Activated T-helper 2 cell treated with anti-CD3 and anti-CD28 coated beads, Interferon-gamma antibody, Interleukin-2, Interleukin-4, amounts not matched to agents 10 μg/mL and 5 μg/mL and 100 μg/mL, durations not matched to agents 14 hours and 24 hours and 36 hours (primary cell): ENCODE results near the gene ARHGAP10. TPM values are rescaled to one million over a fixed set of nuclear protein-coding genes. Genes with fewer than 3 reads are reported as not detected.

Experiments
- DNase-seq: peaks from one replicate; pipeline ENCODE4 v3.0.0; 2021; ENCODE audit warnings: low spot score
- H3K27ac Mint-ChIP-seq: one replicate; pipeline ENCODE4 v1.8.0; 2021; ENCODE audit warnings: mixed read lengths
- H3K27me3 Mint-ChIP-seq: one replicate; pipeline ENCODE4 v1.8.0; 2021; ENCODE audit warnings: low read depth, mixed read lengths
- H3K36me3 Mint-ChIP-seq: one replicate; pipeline ENCODE4 v1.8.0; 2021; ENCODE audit warnings: low read depth, mixed read lengths
- H3K4me1 Mint-ChIP-seq: one replicate; pipeline ENCODE4 v1.8.0; 2021; ENCODE audit warnings: low read depth, mixed read lengths
- H3K4me3 Mint-ChIP-seq: one replicate; pipeline ENCODE4 v1.8.0; 2021; ENCODE audit warnings: low read depth, mild to moderate bottlenecking, moderate library complexity, mixed read lengths
- H3K9me3 Mint-ChIP-seq: one replicate; pipeline ENCODE4 v1.8.0; 2021; ENCODE audit warnings: mixed read lengths
- intact Hi-C: fragments of 100-400 bp; cut with micrococcal nuclease; formaldehyde crosslinking; loops from one replicate; pipeline ENCODE4 v1.15.1; 2023
- total RNA-seq: library from RNA; stranded (reverse); gene quantifications from 2 replicates; pipeline ENCODE4 v1.2.3, GENCODE V29; 2022

The ARHGAP10 gene
- total RNA-seq, 1 donor from 2014 or later, result 18.5 TPM

GRCh38 chr4:147840838-147841738 is 109.2 kb downstream of the ARHGAP10 start:
- no peak for DNase-seq
- intact Hi-C loops, result no loop called here
- no peaks in the 10 kb centered on the region for H3K27me3 Mint-ChIP-seq
- no peaks in the 10 kb centered on the region for H3K36me3 Mint-ChIP-seq
- no peaks in the 10 kb centered on the region for H3K9me3 Mint-ChIP-seq
- H3K27ac Mint-ChIP-seq, result no peak overlapping the region
- H3K4me3 Mint-ChIP-seq, result no peak overlapping the region
- H3K4me1 Mint-ChIP-seq, result peaks cover 15% of the 10 kb centered on the region

DNA sequence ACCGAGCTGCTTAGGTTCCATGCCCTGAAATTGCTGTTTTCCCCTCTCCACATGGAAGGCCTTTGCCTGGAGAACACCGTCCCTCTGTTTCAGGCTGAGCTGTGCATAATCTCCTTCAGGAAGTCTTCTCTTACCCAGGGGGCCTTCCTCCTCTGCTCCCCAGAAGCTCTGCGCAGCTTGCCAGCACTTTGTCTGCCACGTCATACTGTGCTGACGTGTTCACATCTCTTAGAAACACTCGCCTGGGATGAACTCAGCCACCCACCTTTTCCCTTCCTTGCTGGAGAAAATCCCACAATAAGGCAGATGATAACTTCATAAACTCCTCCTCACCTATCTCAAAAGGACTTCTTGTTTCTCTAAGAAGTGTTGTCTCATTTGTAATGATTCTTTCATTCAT is 110.7 kb downstream of the ARHGAP10 start:
- no peak for DNase-seq
- Mint-ChIP-seq H3K36me3 (no peaks in the 10 kb centered on the region), H3K27ac (no peak overlapping the region), H3K4me1 (peaks cover 12% of the 10 kb centered on the region), H3K27me3 (no peaks in the 10 kb centered on the region), H3K4me3 (no peak overlapping the region), H3K9me3 (no peaks in the 10 kb centered on the region)
- intact Hi-C loops, result no loop called here

DNA sequence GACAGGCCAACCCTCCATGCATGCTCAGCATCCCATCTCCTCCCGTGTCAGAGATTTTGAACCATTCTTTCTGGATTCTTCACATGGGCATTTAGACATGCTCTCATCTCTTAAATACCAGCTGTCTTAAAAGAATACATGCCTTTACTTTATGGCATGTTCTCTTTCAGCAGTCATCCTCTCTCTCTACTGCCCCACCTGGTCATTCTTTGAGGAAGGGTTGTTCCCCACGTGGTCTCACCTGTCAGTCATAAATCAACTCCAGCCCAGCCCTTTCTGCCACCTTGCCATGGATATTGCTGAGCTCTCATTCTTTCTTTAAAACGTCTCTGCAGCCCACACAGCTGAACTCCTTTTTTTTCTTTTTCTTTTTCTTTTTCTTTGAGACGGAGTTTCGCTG is 111.3 kb downstream of the ARHGAP10 start:
- no peak for DNase-seq
- Mint-ChIP-seq H3K4me1 (peaks cover 15% of the 10 kb centered on the region), H3K4me3 (no peak overlapping the region), H3K36me3 (no peaks in the 10 kb centered on the region), H3K9me3 (no peaks in the 10 kb centered on the region), H3K27ac (no peak overlapping the region), H3K27me3 (no peaks in the 10 kb centered on the region)
- intact Hi-C loops, result no loop called here

DNA sequence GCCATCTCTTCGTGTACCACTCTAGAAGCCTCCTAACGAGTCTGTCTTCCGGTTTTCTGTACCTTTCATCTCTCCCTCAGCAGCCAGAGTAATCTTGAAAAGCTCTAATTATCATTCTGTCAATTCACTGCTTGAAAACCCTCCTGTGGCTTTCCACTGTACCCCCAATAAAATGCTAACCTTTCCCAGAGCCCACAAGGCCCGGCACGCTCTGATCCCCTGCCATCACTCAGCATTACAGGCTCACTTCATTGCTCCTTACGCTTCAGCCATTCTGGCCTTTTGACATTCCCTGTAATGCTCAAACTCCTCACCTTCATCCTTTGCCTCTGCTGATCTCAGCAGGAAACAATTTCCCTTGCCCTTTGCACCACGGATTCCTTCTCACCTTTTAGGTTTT is 112.9 kb downstream of the ARHGAP10 start:
- Mint-ChIP-seq H3K4me1 (peaks cover 16% of the 10 kb centered on the region), H3K9me3 (no peaks in the 10 kb centered on the region), H3K27me3 (no peaks in the 10 kb centered on the region), H3K36me3 (peaks cover 5% of the 10 kb centered on the region), H3K4me3 (no peak overlapping the region), H3K27ac (no peak overlapping the region)
- no peak for DNase-seq
- intact Hi-C loops, result loop anchor here (5.0 kb wide), 1 partner anchor 112 kb away; the partner anchor contains the start of gene ARHGAP10

DNA sequence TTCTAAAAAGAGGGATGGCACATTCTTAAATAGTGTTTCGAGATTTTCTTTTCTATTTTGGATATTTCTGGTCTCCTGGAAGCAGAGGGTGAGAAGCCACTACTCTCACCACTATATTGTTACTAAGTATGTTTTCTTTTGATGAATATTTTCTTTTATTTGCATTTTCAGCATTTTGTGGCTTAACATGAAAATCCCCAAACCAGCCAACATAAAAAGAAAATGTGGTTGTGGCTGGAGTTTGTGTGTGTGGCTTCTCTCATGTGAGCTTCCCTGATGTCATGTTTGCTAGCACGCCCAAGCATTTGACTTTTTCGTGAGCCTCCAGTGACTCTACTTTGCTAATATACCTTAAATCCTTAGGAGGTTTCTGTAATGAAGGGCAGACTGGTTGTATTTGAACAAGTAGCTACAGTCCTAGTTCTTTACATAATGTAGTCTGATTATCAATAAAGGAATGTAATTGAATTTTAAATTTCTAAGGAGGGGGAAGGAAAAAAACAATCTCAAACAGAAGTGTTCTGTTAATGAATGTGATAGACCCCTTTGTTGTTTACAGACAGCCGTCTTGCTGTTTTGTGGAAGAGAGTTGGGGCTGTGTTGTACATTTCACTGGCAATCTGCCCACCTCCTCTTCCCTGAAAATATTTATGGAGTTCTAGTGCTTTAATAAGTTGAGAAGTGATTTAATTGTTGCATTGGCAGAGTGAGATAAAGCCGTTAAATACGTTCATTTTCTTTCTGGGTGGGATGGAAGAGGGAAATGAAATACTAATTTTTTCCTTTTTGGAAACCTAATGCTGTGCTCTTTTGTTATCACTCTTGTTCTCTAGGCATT is 114.6 kb downstream of the ARHGAP10 start:
- Mint-ChIP-seq H3K9me3 (no peaks in the 10 kb centered on the region), H3K27ac (no peak overlapping the region), H3K27me3 (no peaks in the 10 kb centered on the region), H3K4me1 (peaks cover 16% of the 10 kb centered on the region), H3K36me3 (peaks cover 16% of the 10 kb centered on the region), H3K4me3 (no peak overlapping the region)
- DNase-seq, result no peak
- intact Hi-C loops, result loop anchor here (1.0 to 5.0 kb wide), 3 partner anchors 46 to 114 kb away; partner anchors contain the start of gene ARHGAP10

- Mint-ChIP-seq H3K9me3 (no peaks in the 10 kb centered on the region), H3K27me3 (no peaks in the 10 kb centered on the region)
Measured at GRCh38 chr4:147847751-147848590, 116.1 kb downstream of the ARHGAP10 start.

GRCh38 chr4:147848634-147849033 is 116.7 kb downstream of the ARHGAP10 start:
- H3K4me3 Mint-ChIP-seq, result no peak overlapping the region
- H3K4me1 Mint-ChIP-seq, result peaks cover 8% of the 10 kb centered on the region
- intact Hi-C loops, result loop anchor here (5.0 kb wide), 1 partner anchor 116 kb away; the partner anchor contains the start of gene ARHGAP10
- peaks cover 16% of the 10 kb centered on the region for H3K36me3 Mint-ChIP-seq
- no peak for DNase-seq
- H3K27me3 Mint-ChIP-seq, result no peaks in the 10 kb centered on the region
- no peak overlapping the region for H3K27ac Mint-ChIP-seq
- H3K9me3 Mint-ChIP-seq, result no peaks in the 10 kb centered on the region

More at GRCh38 chr4:147847751-147848590, 116.1 kb downstream of the ARHGAP10 start:
- peaks cover 16% of the 10 kb centered on the region for H3K36me3 Mint-ChIP-seq
- no peak overlapping the region for H3K27ac Mint-ChIP-seq
- peaks cover 11% of the 10 kb centered on the region for H3K4me1 Mint-ChIP-seq
- no peak for DNase-seq
- intact Hi-C loops, result loop anchor here (5.0 kb wide), 1 partner anchor 116 kb away; the partner anchor contains the start of gene ARHGAP10
- no peak overlapping the region for H3K4me3 Mint-ChIP-seq

- intact Hi-C loops, result no loop called here
- Mint-ChIP-seq H3K36me3 (peaks cover 16% of the 10 kb centered on the region), H3K27ac (no peak overlapping the region), H3K9me3 (no peaks in the 10 kb centered on the region), H3K4me1 (peaks cover 8% of the 10 kb centered on the region), H3K4me3 (no peak overlapping the region), H3K27me3 (no peaks in the 10 kb centered on the region)
- DNase-seq, result no peak
Measured at GRCh38 chr4:147851135-147851534, 119.2 kb downstream of the ARHGAP10 start.

- Mint-ChIP-seq H3K36me3 (peaks cover 19% of the 10 kb centered on the region), H3K9me3 (no peaks in the 10 kb centered on the region), H3K4me1 (peaks cover 2% of the 10 kb centered on the region), H3K27ac (no peak overlapping the region), H3K4me3 (no peak overlapping the region), H3K27me3 (no peaks in the 10 kb centered on the region)
- intact Hi-C loops, result no loop called here
- DNase-seq, result no peak
Measured at GRCh38 chr4:147853706-147854105, 121.8 kb downstream of the ARHGAP10 start.

- Mint-ChIP-seq H3K27me3 (no peaks in the 10 kb centered on the region), H3K4me3 (no peak overlapping the region), H3K4me1 (no peaks in the 10 kb centered on the region), H3K27ac (no peak overlapping the region), H3K9me3 (no peaks in the 10 kb centered on the region), H3K36me3 (peaks cover 22% of the 10 kb centered on the region)
- no peak for DNase-seq
- intact Hi-C loops, result no loop called here
Measured at GRCh38 chr4:147854154-147854553, 122.3 kb downstream of the ARHGAP10 start.

- Mint-ChIP-seq H3K4me3 (no peak overlapping the region), H3K9me3 (no peaks in the 10 kb centered on the region), H3K4me1 (no peaks in the 10 kb centered on the region), H3K27ac (no peak overlapping the region), H3K36me3 (peaks cover 10% of the 10 kb centered on the region), H3K27me3 (no peaks in the 10 kb centered on the region)
- DNase-seq, result no peak
- intact Hi-C loops, result no loop called here
Measured at GRCh38 chr4:147855571-147856009, 123.7 kb downstream of the ARHGAP10 start.

DNA sequence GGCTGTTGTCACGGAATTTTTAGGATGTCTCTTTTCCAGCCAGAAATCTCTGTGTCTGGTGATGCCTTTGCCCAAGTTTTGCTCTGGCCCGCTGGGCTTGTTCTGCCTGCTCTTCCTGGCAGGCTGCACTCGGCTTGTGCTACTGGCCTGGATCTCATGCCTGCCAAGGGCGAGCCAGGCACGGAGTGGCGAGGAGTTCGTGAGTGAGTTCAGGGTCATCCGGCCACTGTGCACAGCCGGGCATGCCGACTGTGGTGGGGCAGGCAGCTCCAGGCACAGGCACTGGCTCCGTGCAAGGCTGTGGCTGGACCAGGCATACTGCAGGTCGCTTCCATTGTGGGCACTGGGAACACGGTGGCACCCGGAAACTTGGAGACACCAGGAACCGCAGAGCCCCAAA is 129.1 kb downstream of the ARHGAP10 start:
- Mint-ChIP-seq H3K36me3 (peaks cover 11% of the 10 kb centered on the region), H3K27me3 (no peaks in the 10 kb centered on the region), H3K9me3 (no peaks in the 10 kb centered on the region), H3K27ac (no peak overlapping the region), H3K4me3 (no peak overlapping the region), H3K4me1 (peaks cover 6% of the 10 kb centered on the region)
- no peak for DNase-seq
- intact Hi-C loops, result no loop called here
